HG03575 (cell line): ENCODE measurements around the gene IKBIP.
"Not testable (repeated sequence)": the region's sequence is repeated elsewhere in the genome, so short reads cannot be mapped to it uniquely, and the experiment has no call there.

Experiments
- ATAC-seq: cut with Tn5 transposase; IDR thresholded peaks from one replicate; pipeline ENCODE4 v1.9.1; 2021; ENCODE audit not compliant: unreplicated experiment, insufficient number of reproducible peaks, low FRiP score; ENCODE audit errors: extremely low read depth

Gene IKBIP

DNA sequence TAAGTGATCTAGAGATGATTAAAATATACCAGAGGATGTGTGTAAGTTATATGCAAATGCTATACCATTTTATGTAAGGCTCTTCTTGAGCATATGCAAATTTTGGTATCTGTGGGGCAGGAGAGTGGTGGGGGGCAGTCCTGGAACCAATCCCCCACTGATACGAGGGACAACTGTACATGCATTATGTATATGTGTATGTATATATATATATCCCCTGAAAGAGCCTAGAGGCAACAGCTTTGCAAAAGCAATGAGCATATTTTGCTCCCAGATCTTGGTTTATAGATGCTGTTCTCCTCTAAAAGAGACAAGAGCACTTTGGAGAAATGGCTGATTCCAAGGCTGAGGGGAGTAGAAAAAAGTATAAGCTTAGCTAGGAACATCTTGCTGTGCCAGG, 63.5 kb downstream of the IKBIP start:
- ATAC-seq: no peak

GRCh38 chr12:98580695-98581094, 63.9 kb downstream of the IKBIP start:
- no peak for ATAC-seq

- ATAC-seq: no peak
Measured at GRCh38 chr12:98579835-98580234, 64.8 kb downstream of the IKBIP start.

DNA sequence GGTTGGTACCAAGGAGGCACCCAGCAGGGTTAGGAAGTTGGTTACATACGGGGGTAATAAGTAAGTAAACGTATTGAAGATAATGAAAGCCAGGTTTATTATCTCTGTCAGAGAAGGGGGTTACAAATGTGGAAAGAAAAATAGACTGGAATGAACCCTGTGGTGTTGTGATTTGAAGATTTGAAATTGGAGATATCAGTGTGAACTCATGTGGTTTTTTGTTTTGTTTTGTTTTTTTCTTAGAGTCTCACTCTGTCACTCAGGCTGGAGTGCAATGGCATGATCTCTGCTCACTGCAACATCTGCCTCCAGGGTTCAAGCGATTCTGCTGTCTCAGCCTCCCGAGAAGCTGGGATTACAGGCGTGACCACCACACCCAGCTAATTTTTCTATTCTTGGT, 65.2 kb downstream of the IKBIP start:
- no peak for ATAC-seq

DNA sequence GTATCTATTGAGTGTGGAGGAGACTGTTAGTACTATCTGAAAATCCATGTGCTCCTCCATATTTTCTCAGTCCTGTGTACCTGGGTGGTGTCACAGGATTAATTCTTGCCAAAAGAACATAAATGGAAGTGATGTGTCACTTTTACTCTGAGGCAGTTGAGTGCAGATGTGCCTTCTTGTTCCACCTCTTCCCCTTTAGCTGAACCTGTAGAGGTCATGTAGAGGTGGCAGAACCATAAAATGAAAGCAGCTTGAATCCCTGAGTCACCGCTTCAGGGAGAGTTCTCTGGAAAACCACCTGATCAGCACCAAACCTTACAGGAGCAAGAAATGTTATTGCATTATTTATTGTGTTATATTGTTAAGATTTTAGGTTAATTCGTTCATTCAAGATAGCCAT, 65.8 kb downstream of the IKBIP start:
- ATAC-seq: no peak

DNA sequence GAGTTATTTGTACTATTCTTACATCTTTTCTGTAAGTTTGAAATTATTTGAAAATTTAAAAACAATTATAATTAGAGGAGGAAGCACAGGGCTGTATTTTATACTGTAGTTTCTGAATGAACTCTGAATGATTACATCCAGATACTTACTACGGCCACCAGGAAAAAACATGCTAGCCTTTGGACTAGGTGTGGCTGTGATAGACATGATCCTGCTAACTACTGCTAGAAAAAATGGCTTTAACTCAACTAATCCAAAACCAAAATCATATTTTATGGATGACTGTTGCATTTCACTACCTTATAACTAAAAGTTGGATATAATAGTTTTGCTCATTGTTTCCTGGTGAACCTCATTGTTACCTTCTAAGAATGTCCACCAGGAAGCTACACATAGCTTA, 66.2 kb downstream of the IKBIP start:
- ATAC-seq: no peak

DNA sequence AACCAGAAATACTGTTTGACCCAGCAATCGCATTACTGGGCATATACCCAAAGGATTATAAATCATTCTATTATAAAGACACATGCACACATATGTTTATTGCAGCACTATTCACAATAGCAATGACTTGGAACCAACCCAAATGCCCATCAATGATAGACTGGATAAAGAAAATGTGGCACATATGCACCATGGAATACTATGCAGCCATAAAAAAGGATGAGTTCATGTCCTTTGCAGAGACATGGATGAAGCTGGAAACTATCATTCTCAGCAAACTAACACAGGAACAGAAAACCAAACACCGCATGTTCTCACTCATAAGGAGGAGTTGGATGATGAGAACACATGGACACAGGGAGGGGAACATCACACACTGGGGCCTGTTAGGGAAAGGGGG, 67.8 kb downstream of the IKBIP start:
- not testable (repeated sequence) for ATAC-seq

GRCh38 chr12:98575013-98575412, 69.6 kb downstream of the IKBIP start:
- no peak for ATAC-seq
